NK-92 (cell line): ENCODE measurements around the gene ARL3.
"Not testable (repeated sequence)": the region's sequence is repeated elsewhere in the genome, so short reads cannot be mapped to it uniquely, and the experiment has no call there.

ENCODE experiments used
- DNase-seq: peaks from one replicate; lab custom pipeline; 2025; ENCODE audit not compliant: unreplicated experiment; lab: John Stamatoyannopoulos, UW

ARL3 gene

GRCh38 chr10:102674566-102674965 lies 39.6 kb downstream of the ARL3 start:
- no peak for DNase-seq

- no peak for DNase-seq
Measured at GRCh38 chr10:102673819-102674511, 40.2 kb downstream of the ARL3 start.

- DNase-seq = no peak
Measured at GRCh38 chr10:102673236-102673818, 40.9 kb downstream of the ARL3 start.

- DNase-seq = no peak
Measured at GRCh38 chr10:102670871-102671434, 43.2 kb downstream of the ARL3 start.

GRCh38 chr10:102670065-102670670 lies 44.0 kb downstream of the ARL3 start:
- DNase-seq = no peak

GRCh38 chr10:102669206-102670064 lies 44.8 kb downstream of the ARL3 start:
- no peak for DNase-seq

GRCh38 chr10:102668326-102669107 lies 45.7 kb downstream of the ARL3 start:
- no peak for DNase-seq

- not testable (repeated sequence) for DNase-seq
Measured at GRCh38 chr10:102667411-102667810, 46.8 kb downstream of the ARL3 start.

GRCh38 chr10:102665904-102666509 lies 48.2 kb downstream of the ARL3 start:
- DNase-seq = no peak

- DNase-seq = no peak
Measured at GRCh38 chr10:102661658-102662028, 52.6 kb downstream of the ARL3 start.

GRCh38 chr10:102660888-102661657 lies 53.1 kb downstream of the ARL3 start:
- no peak for DNase-seq

GRCh38 chr10:102658802-102659201 lies 55.4 kb downstream of the ARL3 start:
- no peak for DNase-seq

- DNase-seq = no peak
Measured at GRCh38 chr10:102657984-102658724, 56.0 kb downstream of the ARL3 start.

GRCh38 chr10:102657451-102657850 lies 56.7 kb downstream of the ARL3 start:
- DNase-seq = no peak

- DNase-seq = no peak
Measured at GRCh38 chr10:102656791-102657371, 57.3 kb downstream of the ARL3 start.

- DNase-seq = no peak
Measured at GRCh38 chr10:102656026-102656425, 58.2 kb downstream of the ARL3 start.

- DNase-seq = no peak
Measured at GRCh38 chr10:102654969-102655368, 59.2 kb downstream of the ARL3 start.

- no peak for DNase-seq
Measured at GRCh38 chr10:102654566-102654965, 59.6 kb downstream of the ARL3 start.
